ENCODE measurements around the gene SLCO3A1. TPM values are rescaled to one million over a fixed set of nuclear protein-coding genes. Genes with fewer than 3 reads are reported as not detected.
"Not testable (repeated sequence)": the region's sequence is repeated elsewhere in the genome, so short reads cannot be mapped to it uniquely, and the experiment has no call there.

SLCO3A1 gene
- total RNA-seq, 1 experiment from 2014 or later: not detected

- Histone ChIP-seq H3K36me3 (ENCODE audit: control insufficient read depth, insufficient read depth, low read length) (no peaks in the 10 kb centered on the region), H3K4me1 (no peaks in the 10 kb centered on the region), H3K4me3 (ENCODE audit: low read depth, low read length) (no peak overlapping the region), H3K9me3 (no peaks in the 10 kb centered on the region), H3K27me3 (replicated peaks; ENCODE audit: control insufficient read depth, insufficient read depth, low read length) (no peaks in the 10 kb centered on the region)
- no TSS peak for BruUV-seq (replicated peaks)
- Mint-ChIP-seq H3K36me3 (ENCODE audit: insufficient read depth, unreplicated experiment) (no peaks in the 10 kb centered on the region), H3K4me3 (ENCODE audit: unreplicated experiment) (no peak overlapping the region), H3K4me1 (ENCODE audit: low read depth, unreplicated experiment) (no peaks in the 10 kb centered on the region), H3K27ac (ENCODE audit: unreplicated experiment) (no peak overlapping the region), H3K27me3 (ENCODE audit: insufficient read depth, unreplicated experiment) (peaks cover 2% of the 10 kb centered on the region), H3K9me3 (ENCODE audit: unreplicated experiment) (no peaks in the 10 kb centered on the region)
- POLR2A ChIA-PET: no interaction called here
- DNase-seq: no peak
- CTCF ChIA-PET: no interaction called here
- intact Hi-C loops (cut with micrococcal nuclease; ENCODE audit: unreplicated experiment): no loop called here
- TF ChIP-seq CTCF (IDR thresholded peaks at IDR 0.05; ENCODE audit: insufficient read depth in 1 of 2, low read depth in 1 of 2, low read length in 1 of 2, severe bottlenecking in 1 of 2, unreplicated experiment in 1 of 2): no peak
Observed at GRCh38 chr15:91961357-91961756, 107.8 kb downstream of the SLCO3A1 start.

GRCh38 chr15:91963747-91964146 lies 110.2 kb downstream of the SLCO3A1 start:
- H3K4me1 Mint-ChIP-seq (ENCODE audit: low read depth, unreplicated experiment); H3K4me1 ChIP-seq; H3K27me3 Mint-ChIP-seq (ENCODE audit: insufficient read depth, unreplicated experiment); H3K27me3 ChIP-seq (replicated peaks; ENCODE audit: control insufficient read depth, insufficient read depth, low read length); H3K9me3 ChIP-seq; CTCF ChIA-PET; H3K36me3 ChIP-seq (ENCODE audit: control insufficient read depth, insufficient read depth, low read length); POLR2A ChIA-PET; DNase-seq; H3K4me3 Mint-ChIP-seq (ENCODE audit: unreplicated experiment); H3K9me3 Mint-ChIP-seq (ENCODE audit: unreplicated experiment); H3K4me3 ChIP-seq (ENCODE audit: low read depth, low read length); H3K27ac Mint-ChIP-seq (ENCODE audit: unreplicated experiment); BruUV-seq (replicated peaks); intact Hi-C loops (cut with micrococcal nuclease; ENCODE audit: unreplicated experiment); H3K36me3 Mint-ChIP-seq (ENCODE audit: insufficient read depth, unreplicated experiment): not testable (repeated sequence)

GRCh38 chr15:91965501-91966193 lies 112.1 kb downstream of the SLCO3A1 start:
- no peak for DNase-seq
- intact Hi-C loops (cut with micrococcal nuclease; ENCODE audit: unreplicated experiment): no loop called here
- CTCF ChIA-PET: no interaction called here

More at GRCh38 chr15:91965501-91966193, 112.1 kb downstream of the SLCO3A1 start:
- TF ChIP-seq CTCF (IDR thresholded peaks at IDR 0.05; ENCODE audit: insufficient read depth in 1 of 2, low read depth in 1 of 2, low read length in 1 of 2, severe bottlenecking in 1 of 2, unreplicated experiment in 1 of 2): no peak
- Histone ChIP-seq H3K9me3 (no peaks in the 10 kb centered on the region), H3K4me3 (ENCODE audit: low read depth, low read length) (no peak overlapping the region), H3K36me3 (ENCODE audit: control insufficient read depth, insufficient read depth, low read length) (no peaks in the 10 kb centered on the region), H3K4me1 (no peaks in the 10 kb centered on the region), H3K27me3 (replicated peaks; ENCODE audit: control insufficient read depth, insufficient read depth, low read length) (no peaks in the 10 kb centered on the region)
- Mint-ChIP-seq H3K27me3 (ENCODE audit: insufficient read depth, unreplicated experiment) (peaks cover 5% of the 10 kb centered on the region), H3K4me3 (ENCODE audit: unreplicated experiment) (no peak overlapping the region), H3K9me3 (ENCODE audit: unreplicated experiment) (no peaks in the 10 kb centered on the region), H3K36me3 (ENCODE audit: insufficient read depth, unreplicated experiment) (no peaks in the 10 kb centered on the region), H3K27ac (ENCODE audit: unreplicated experiment) (no peak overlapping the region), H3K4me1 (ENCODE audit: low read depth, unreplicated experiment) (no peaks in the 10 kb centered on the region)
- POLR2A ChIA-PET: no interaction called here
- no TSS peak for BruUV-seq (replicated peaks)

Measured in Caco-2 (cell line).